Neural progenitor cell (in vitro differentiated cells): ENCODE measurements around the gene STAT5A. TPM values are rescaled to one million over a fixed set of nuclear protein-coding genes. Genes with fewer than 3 reads are reported as not detected.
"Not testable (repeated sequence)": the region's sequence is repeated elsewhere in the genome, so short reads cannot be mapped to it uniquely, and the experiment has no call there.

Source experiments
- DNase-seq: peaks from one replicate; pipeline ENCODE4 v3.0.0-alpha.2; 2016; ENCODE audit warnings: low spot score
- H2AFZ ChIP-seq: fragments of 200-600 bp; sonication (generic); replicated peaks from 2 replicates; pipeline ENCODE4 v1.6.1; 2016; ENCODE audit warnings: antibody characterized with exemption
- H3F3A ChIP-seq: fragments of 200-600 bp; sonication (generic); 2 replicates; pipeline ENCODE4 v1.6.1; 2016; ENCODE audit warnings: antibody characterized with exemption, low read depth
- H3K27ac ChIP-seq: fragments of 200-600 bp; sonication (generic); 2 replicates; pipeline ENCODE4 v1.5.1; 2016; ENCODE audit warnings: mild to moderate bottlenecking
- H3K27me3 ChIP-seq: fragments of 200-600 bp; sonication (generic); 2 replicates; pipeline ENCODE4 v1.6.1; 2016; ENCODE audit warnings: mild to moderate bottlenecking, moderate library complexity
- H3K36me3 ChIP-seq: fragments of 200-600 bp; sonication (generic); 2 replicates; pipeline ENCODE4 v1.5.1; 2016
- H3K4me1 ChIP-seq: fragments of 200-600 bp; sonication (generic); 2 replicates; pipeline ENCODE4 v1.6.1; 2016; ENCODE audit warnings: mixed run types
- H3K4me2 ChIP-seq: fragments of 200-600 bp; sonication (generic); 2 replicates; pipeline ENCODE4 v1.6.1; 2016
- H3K4me3 ChIP-seq: fragments of 200-600 bp; sonication (generic); 2 replicates; pipeline ENCODE4 v1.5.1; 2016
- H3K79me2 ChIP-seq: fragments of 200-600 bp; sonication (generic); 2 replicates; pipeline ENCODE4 v1.6.1; 2016; ENCODE audit warnings: low read depth
- H3K9ac ChIP-seq: fragments of 200-600 bp; sonication (generic); 2 replicates; pipeline ENCODE4 v1.6.1; 2016
- H3K9me3 ChIP-seq: fragments of 200-600 bp; sonication (generic); 2 replicates; pipeline ENCODE4 v1.5.1; 2016; ENCODE audit warnings: low read depth
- H4K20me1 ChIP-seq: fragments of 200-600 bp; sonication (generic); 2 replicates; pipeline ENCODE4 v1.6.1; 2016; ENCODE audit warnings: low read depth
- H3K27ac Mint-ChIP-seq: 3 replicates; pipeline ENCODE4 v1.8.0; 2021; ENCODE audit warnings: mixed read lengths
- H3K27me3 Mint-ChIP-seq: 2 replicates; pipeline ENCODE4 v1.8.0; 2022; ENCODE audit warnings: low read depth, mild to moderate bottlenecking, inconsistent platforms, moderate library complexity, mixed read lengths; ENCODE audit not compliant: insufficient read depth
- H3K36me3 Mint-ChIP-seq: 3 replicates; pipeline ENCODE4 v1.8.0; 2021; ENCODE audit warnings: mixed read lengths
- H3K4me1 Mint-ChIP-seq: 3 replicates; pipeline ENCODE4 v1.8.0; 2021; ENCODE audit warnings: mixed read lengths
- H3K4me3 Mint-ChIP-seq: 3 replicates; pipeline ENCODE4 v1.8.0; 2021; ENCODE audit warnings: mild to moderate bottlenecking, moderate library complexity, mixed read lengths
- H3K9me3 Mint-ChIP-seq: 3 replicates; pipeline ENCODE4 v1.8.0; 2020; ENCODE audit warnings: mixed read lengths
- CTCF ChIP-seq: fragments of 200-600 bp; sonication (generic); IDR thresholded peaks from 2 replicates; pipeline ENCODE4 v1.5.1; 2017; ENCODE audit warnings: antibody characterized with exemption, mild to moderate bottlenecking
- EZH2 ChIP-seq: fragments of 200-600 bp; sonication (generic); IDR thresholded peaks from 2 replicates; pipeline ENCODE4 v1.6.1; 2017; ENCODE audit warnings: antibody characterized with exemption, mild to moderate bottlenecking, moderate library complexity
- EZH2phosphoT487 ChIP-seq: fragments of 200-600 bp; sonication (generic); IDR thresholded peaks from 2 replicates; pipeline ENCODE4 v1.6.1; 2017; ENCODE audit warnings: antibody characterized with exemption
- total RNA-seq: library from RNA; depleted of rRNA; stranded (reverse); fragments of >200 nt; gene quantifications from 2 replicates; pipeline ENCODE4 v1.2.3, GENCODE V29; 2015; ENCODE audit warnings: low replicate concordance

The STAT5A gene
- total RNA-seq, 1 donor from 2014 or later, result 10.0 TPM

GRCh38 chr17:42291129-42291528 lies 2.8 kb downstream of the STAT5A start:
- Mint-ChIP-seq H3K4me3 (no peak overlapping the region), H3K27me3 (peaks cover 25% of the 10 kb centered on the region), H3K4me1 (peaks cover 15% of the 10 kb centered on the region), H3K27ac (no peak overlapping the region), H3K36me3 (no peaks in the 10 kb centered on the region), H3K9me3 (peaks cover 2% of the 10 kb centered on the region)
- H3K4me1 ChIP-seq, result no peaks in the 10 kb centered on the region
- H3K27ac ChIP-seq, result no peak overlapping the region
- peaks cover 10% of the 10 kb centered on the region for H3F3A ChIP-seq
- no peak overlapping the region for H3K4me3 ChIP-seq
- no peak for DNase-seq
- TF ChIP-seq EZH2 (no peak), EZH2phosphoT487 (no peak), CTCF (no peak)
- no peak overlapping the region for H3K9ac ChIP-seq
- no peaks in the 10 kb centered on the region for H3K36me3 ChIP-seq
- peaks cover 39% of the 10 kb centered on the region for H3K27me3 ChIP-seq
- H3K4me2 ChIP-seq, result no peak overlapping the region
- no peaks in the 10 kb centered on the region for H4K20me1 ChIP-seq
- H3K9me3 ChIP-seq, result no peaks in the 10 kb centered on the region
- H2AFZ ChIP-seq, result no peak overlapping the region
- H3K79me2 ChIP-seq, result no peaks in the 10 kb centered on the region

DNA sequence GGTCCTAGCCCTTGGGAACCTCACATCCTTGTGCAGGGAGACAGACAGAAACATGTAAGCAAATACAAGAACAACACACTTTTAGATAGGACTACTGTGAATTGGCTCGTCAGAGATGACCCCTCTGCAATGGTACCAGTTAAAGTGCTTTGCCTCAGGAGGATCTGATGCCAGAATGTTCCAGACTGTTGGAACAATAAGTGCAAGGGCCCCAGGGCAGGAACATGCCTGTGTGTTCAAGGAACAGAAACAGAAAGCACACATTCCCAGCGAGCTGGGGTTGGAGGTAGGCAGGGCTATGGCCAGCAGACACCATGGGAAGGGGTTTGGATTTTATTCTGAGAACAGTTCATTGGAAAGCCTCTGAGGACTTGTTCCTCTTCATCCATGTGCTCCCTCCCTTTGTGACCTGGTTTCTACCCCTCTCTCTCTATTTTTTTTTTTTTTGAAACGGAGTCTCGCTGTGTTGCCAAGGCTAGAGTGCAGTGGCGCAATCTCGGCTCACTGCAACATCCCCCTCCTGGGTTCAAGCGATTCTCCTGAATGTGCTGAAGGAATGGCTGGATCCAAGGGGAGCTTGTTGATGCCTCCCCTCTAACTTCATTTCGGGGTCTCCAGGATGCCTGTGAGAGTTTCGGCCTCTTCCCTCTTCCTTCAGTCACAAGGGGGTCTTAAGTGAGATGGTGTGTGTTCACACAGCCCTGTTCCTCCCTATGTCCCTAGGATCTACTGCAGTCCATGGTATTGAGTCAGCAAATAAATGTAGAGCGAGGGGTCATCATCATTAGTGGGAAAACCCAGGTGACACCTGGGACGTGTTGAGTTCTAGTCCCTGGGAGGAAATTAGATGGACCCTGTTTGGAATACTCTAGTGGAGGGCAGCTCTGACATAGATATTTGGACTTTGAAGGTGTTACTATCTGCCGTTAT lies 6.4 kb downstream of the STAT5A start:
- H3F3A ChIP-seq, result no peaks in the 10 kb centered on the region
- Mint-ChIP-seq H3K9me3 (no peaks in the 10 kb centered on the region), H3K36me3 (no peaks in the 10 kb centered on the region), H3K27ac (no peak overlapping the region), H3K4me3 (peak overlapping the region; percentile 11), H3K4me1 (peaks cover 3% of the 10 kb centered on the region), H3K27me3 (peaks cover 17% of the 10 kb centered on the region)
- H3K79me2 ChIP-seq, result no peaks in the 10 kb centered on the region
- H2AFZ ChIP-seq, result no peak overlapping the region
- H3K9ac ChIP-seq, result no peak overlapping the region
- H3K27me3 ChIP-seq, result peaks cover 7% of the 10 kb centered on the region
- no peaks in the 10 kb centered on the region for H4K20me1 ChIP-seq
- H3K27ac ChIP-seq, result no peak overlapping the region
- no peaks in the 10 kb centered on the region for H3K36me3 ChIP-seq
- no peaks in the 10 kb centered on the region for H3K9me3 ChIP-seq
- no peak overlapping the region for H3K4me3 ChIP-seq
- DNase-seq, result no peak
- no peak overlapping the region for H3K4me2 ChIP-seq
- no peaks in the 10 kb centered on the region for H3K4me1 ChIP-seq
- no peak for TF ChIP-seq EZH2
- TF ChIP-seq CTCF, result no peak
- TF ChIP-seq EZH2phosphoT487, result no peak

DNA sequence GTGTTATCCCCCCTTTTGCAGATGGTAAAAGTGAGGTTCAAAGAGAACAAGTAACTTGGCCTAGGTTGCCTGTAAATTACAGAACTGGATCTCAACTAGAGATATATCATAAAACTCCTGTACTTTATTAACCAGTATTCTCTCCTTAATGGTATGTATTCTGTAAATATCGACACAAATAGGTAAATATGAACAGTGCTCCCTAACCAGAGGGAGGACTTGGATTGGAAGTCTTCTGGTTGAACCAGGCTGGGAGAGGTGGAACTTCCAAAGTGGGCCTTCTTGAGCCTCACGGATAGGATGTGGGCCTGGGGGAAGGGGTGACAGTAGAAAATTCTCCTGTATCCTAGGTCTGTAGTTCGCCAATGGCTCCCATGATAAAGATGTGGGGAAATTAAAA lies 7.7 kb downstream of the STAT5A start:
- no peaks in the 10 kb centered on the region for H3K27me3 ChIP-seq
- no peak overlapping the region for H3K4me3 Mint-ChIP-seq
- H3K79me2 ChIP-seq, result no peaks in the 10 kb centered on the region
- H3K36me3 Mint-ChIP-seq, result no peaks in the 10 kb centered on the region
- TF ChIP-seq CTCF, result no peak
- no peaks in the 10 kb centered on the region for H4K20me1 ChIP-seq
- no peaks in the 10 kb centered on the region for H3K4me1 ChIP-seq
- H3K9me3 ChIP-seq, result no peaks in the 10 kb centered on the region
- H3K36me3 ChIP-seq, result no peaks in the 10 kb centered on the region
- no peak overlapping the region for H3K27ac Mint-ChIP-seq
- H3K4me3 ChIP-seq, result no peak overlapping the region
- H2AFZ ChIP-seq, result no peak overlapping the region
- no peaks in the 10 kb centered on the region for H3K9me3 Mint-ChIP-seq
- no peak overlapping the region for H3K4me2 ChIP-seq
- H3K27me3 Mint-ChIP-seq, result peaks cover 17% of the 10 kb centered on the region
- no peak overlapping the region for H3K9ac ChIP-seq
- H3F3A ChIP-seq, result no peaks in the 10 kb centered on the region
- no peak for DNase-seq
- no peak overlapping the region for H3K27ac ChIP-seq
- H3K4me1 Mint-ChIP-seq, result peaks cover 3% of the 10 kb centered on the region

- not testable (repeated sequence) for H3K9me3 Mint-ChIP-seq, H4K20me1 ChIP-seq, DNase-seq, H3K36me3 ChIP-seq, H3K4me3 Mint-ChIP-seq, H3K4me3 ChIP-seq, H3K36me3 Mint-ChIP-seq, H3K9ac ChIP-seq, H3K79me2 ChIP-seq, H3K4me1 Mint-ChIP-seq, H3K9me3 ChIP-seq, H3K27ac ChIP-seq, H3K27me3 ChIP-seq, H3K4me2 ChIP-seq, H3F3A ChIP-seq, H2AFZ ChIP-seq, H3K4me1 ChIP-seq, H3K27ac Mint-ChIP-seq
- H3K27me3 Mint-ChIP-seq, result peaks cover 15% of the 10 kb centered on the region
Observed at GRCh38 chr17:42297775-42298174, 9.5 kb downstream of the STAT5A start.

GRCh38 chr17:42299361-42299760 lies 11.1 kb downstream of the STAT5A start:
- H2AFZ ChIP-seq, H4K20me1 ChIP-seq, DNase-seq, H3F3A ChIP-seq, H3K9me3 ChIP-seq, H3K4me2 ChIP-seq, H3K79me2 ChIP-seq, H3K27ac Mint-ChIP-seq, H3K4me3 Mint-ChIP-seq, H3K27me3 ChIP-seq, H3K9ac ChIP-seq, H3K27ac ChIP-seq, H3K4me1 Mint-ChIP-seq, H3K36me3 Mint-ChIP-seq, H3K9me3 Mint-ChIP-seq, H3K4me1 ChIP-seq, H3K36me3 ChIP-seq, H3K4me3 ChIP-seq: not testable (repeated sequence)
- H3K27me3 Mint-ChIP-seq, result peaks cover 12% of the 10 kb centered on the region

DNA sequence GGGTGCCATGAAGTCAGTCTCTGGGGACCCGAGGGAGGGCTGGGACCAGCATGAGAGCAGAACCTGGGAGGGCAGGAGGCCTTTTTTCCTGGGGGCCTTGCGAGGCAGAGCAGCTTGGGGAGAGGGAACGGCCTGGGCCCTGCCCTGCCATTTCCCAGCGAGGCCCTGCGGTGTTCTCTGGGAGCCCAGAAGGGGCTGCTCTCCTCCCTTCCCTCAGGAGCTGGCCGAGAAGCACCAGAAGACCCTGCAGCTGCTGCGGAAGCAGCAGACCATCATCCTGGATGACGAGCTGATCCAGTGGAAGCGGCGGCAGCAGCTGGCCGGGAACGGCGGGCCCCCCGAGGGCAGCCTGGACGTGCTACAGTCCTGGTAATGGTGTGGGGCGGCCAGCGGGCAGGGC lies 11.6 kb downstream of the STAT5A start:
- not testable (repeated sequence) for H3K27ac Mint-ChIP-seq

More for the DNA sequence above, 11.6 kb downstream of the STAT5A start:
- not testable (repeated sequence) for H3K36me3 Mint-ChIP-seq, H3K36me3 ChIP-seq, H3K9me3 Mint-ChIP-seq, H3K4me1 Mint-ChIP-seq, H3K9me3 ChIP-seq, H3K4me2 ChIP-seq, H3K79me2 ChIP-seq, H3K4me3 ChIP-seq, H3F3A ChIP-seq, DNase-seq, H3K27me3 ChIP-seq, H3K4me3 Mint-ChIP-seq, H2AFZ ChIP-seq, H3K4me1 ChIP-seq, H3K9ac ChIP-seq, H3K27ac ChIP-seq, H4K20me1 ChIP-seq
- peaks cover 14% of the 10 kb centered on the region for H3K27me3 Mint-ChIP-seq
